HCT116 (cell line): Measurements from ENCODE around the gene STIMATE. TPM values are rescaled to one million over a fixed set of nuclear protein-coding genes. Genes with fewer than 3 reads are reported as not detected.

Source experiments
- ATAC-seq: fragments of 200-7000 bp; cut with Tn5 transposase; 2 replicates; pipeline ENCODE4 v1.9.1; 2020; ENCODE audit warnings: mild to moderate bottlenecking, moderate library complexity
- BruUV-seq: library from RNA; stranded (reverse); fragments of 400-500 nt; replicated peaks from 2 replicates; lab custom pipeline; 2021; lab: Mats Ljungman, UMichigan
- CTCF ChIA-PET: fragments of 300-600 bp; sonication (Branson Sonifier 250); formaldehyde crosslinking; loops from one replicate; lab custom pipeline; 2021; ENCODE audit warnings: antibody characterized with exemption; lab: Charles Lee
- POLR2A ChIA-PET: fragments of 300-600, 350-600 bp; sonication (Branson Sonifier 250); formaldehyde crosslinking; loops from one replicate; lab custom pipeline; 2021; ENCODE audit warnings: antibody characterized with exemption; lab: Charles Lee
- RAD21 ChIA-PET, 2 experiments: fragments of 300-600 bp; sonication (Branson Sonifier 250); formaldehyde crosslinking; loops; one replicate each; lab custom pipeline; 2023; ENCODE audit warnings: low total read pairs in 2 of 2; ENCODE audit not compliant: uncharacterized antibody in 2 of 2, unreplicated experiment in 2 of 2, low non-redundant PET in 1 of 2; lab: Charles Lee
- DNase-seq: peaks from one replicate; pipeline ENCODE4 v3.0.0-alpha.2; 2010; ENCODE audit warnings: low read depth, low spot score
- H2AFZ ChIP-seq: fragments of 200-600 bp; shearing (Covaris generic), sonication (generic); 2 replicates; pipeline ENCODE4 v1.6.1; 2017; ENCODE audit warnings: low read depth, mixed run types, mixed read lengths, antibody characterized with exemption, low read length; ENCODE audit not compliant: poor library complexity, severe bottlenecking
- H3K27ac ChIP-seq: 2 replicates; pipeline ENCODE4 v1.5.1; 2012; ENCODE audit warnings: low read depth, low read length
- H3K27me3 ChIP-seq: fragments of 200-600 bp; sonication (generic); 2 replicates; pipeline ENCODE4 v1.6.1; 2016; ENCODE audit warnings: mixed run types, low read length, mixed read lengths; ENCODE audit not compliant: insufficient read depth
- H3K36me3 ChIP-seq, 2 experiments: fragments of 200-500 bp in 1 of 2; fragments of 200-600 bp in 1 of 2; sonication (Bioruptor generic) in 1 of 2; sonication (generic) in 1 of 2; 2 replicates each; pipeline versions ENCODE4 v1.5.1 to v1.6.1; 2014 to 2016; ENCODE audit warnings: low read length in 2 of 2, inconsistent platforms in 1 of 2, mixed read lengths in 1 of 2, mixed run types in 1 of 2; ENCODE audit not compliant: insufficient read depth in 2 of 2, control insufficient read depth in 1 of 2
- H3K4me1 ChIP-seq, 2 experiments: fragments of 200-600 bp in 1 of 2; sonication (generic) in 1 of 2; 2 replicates each; pipeline versions ENCODE4 v1.5.1 to v1.6.1; 2012 to 2017; ENCODE audit warnings: low read length in 2 of 2, inconsistent platforms in 1 of 2, mild to moderate bottlenecking in 1 of 2, mixed read lengths in 1 of 2, mixed run types in 1 of 2, moderate library complexity in 1 of 2; ENCODE audit not compliant: insufficient read depth in 2 of 2, control insufficient read depth in 1 of 2
- H3K4me2 ChIP-seq: fragments of 200-600 bp; sonication (generic); 2 replicates; pipeline ENCODE4 v1.6.1; 2017; ENCODE audit warnings: mixed run types, low read length, mixed read lengths
- H3K4me3 ChIP-seq, 2 experiments: fragments of 200-600 bp in 1 of 2; sonication (generic) in 1 of 2; replicated peaks in 1 of 2; 2 replicates each; pipeline ENCODE4 v1.5.1; 2011 to 2016; ENCODE audit warnings: low read length in 2 of 2, control low read depth in 1 of 2, low read depth in 1 of 2, mild to moderate bottlenecking in 1 of 2, mixed read lengths in 1 of 2, mixed run types in 1 of 2
- H3K79me2 ChIP-seq: fragments of 200-600 bp; sonication (generic); 2 replicates; pipeline ENCODE4 v1.6.1; 2017; ENCODE audit warnings: mild to moderate bottlenecking, mixed run types, low read length, moderate library complexity, mixed read lengths; ENCODE audit not compliant: insufficient read depth
- H3K9ac ChIP-seq: fragments of 200-600 bp; sonication (generic); 2 replicates; pipeline ENCODE4 v1.6.1; 2016; ENCODE audit warnings: low read length, mixed read lengths
- H3K9me2 ChIP-seq: fragments of 200-600 bp; sonication (generic), shearing (Covaris generic); 2 replicates; pipeline ENCODE4 v1.6.1; 2017; ENCODE audit warnings: mixed run types, mild to moderate bottlenecking, moderate library complexity; ENCODE audit not compliant: insufficient read depth
- H3K9me3 ChIP-seq, 2 experiments: fragments of 200-500 bp in 1 of 2; fragments of 200-600 bp in 1 of 2; sonication (Bioruptor generic) in 1 of 2; sonication (generic) in 1 of 2; 2 replicates each; pipeline ENCODE4 v1.6.1; 2014 to 2017; ENCODE audit warnings: low read length in 2 of 2, mixed read lengths in 2 of 2, inconsistent platforms in 1 of 2, low read depth in 1 of 2, mild to moderate bottlenecking in 1 of 2, mixed run types in 1 of 2, moderate library complexity in 1 of 2; ENCODE audit not compliant: control insufficient read depth in 1 of 2, insufficient read depth in 1 of 2
- H4K20me1 ChIP-seq: fragments of 200-600 bp; sonication (generic), shearing (Covaris generic); 2 replicates; pipeline ENCODE4 v1.6.1; 2017; ENCODE audit warnings: mixed run types, mild to moderate bottlenecking, moderate library complexity; ENCODE audit not compliant: insufficient read depth
- CBX3 ChIP-seq: IDR thresholded peaks from 2 replicates; pipeline ENCODE4 v1.6.1; 2012; ENCODE audit warnings: low read depth
- CEBPB ChIP-seq: IDR thresholded peaks from 2 replicates; pipeline ENCODE4 v1.6.1; 2012; ENCODE audit warnings: low read depth
- EGR1 ChIP-seq: IDR thresholded peaks from 2 replicates; pipeline ENCODE4 v1.6.1; 2012; ENCODE audit warnings: low read depth
- EZH2 ChIP-seq: fragments of 200-600 bp; sonication (generic); IDR thresholded peaks from 2 replicates; pipeline ENCODE4 v1.6.1; 2017; ENCODE audit warnings: antibody characterized with exemption, mixed run types
- FOSL1 ChIP-seq: IDR thresholded peaks from 2 replicates; pipeline ENCODE4 v1.6.1; 2012; ENCODE audit warnings: low read depth
- JUND ChIP-seq: IDR thresholded peaks from 2 replicates; pipeline ENCODE4 v1.6.1; 2012
- POLR2A ChIP-seq: IDR thresholded peaks from 2 replicates; pipeline ENCODE4 v1.7.0; 2011; ENCODE audit warnings: borderline replicate concordance; ENCODE audit not compliant: insufficient read depth, insufficient read length; ENCODE audit errors: extremely low read depth
- RAD21 ChIP-seq: IDR thresholded peaks from 2 replicates; pipeline ENCODE4 v1.6.1; 2012; ENCODE audit warnings: low read depth, mild to moderate bottlenecking
- SIN3A ChIP-seq: IDR thresholded peaks from 2 replicates; pipeline ENCODE4 v1.6.1; 2012; ENCODE audit warnings: low read depth
- SRF ChIP-seq: IDR thresholded peaks from 2 replicates; pipeline ENCODE4 v1.6.1; 2012; ENCODE audit warnings: low read depth
- TCF7L2 ChIP-seq: IDR thresholded peaks from 2 replicates; pipeline ENCODE4 v1.7.0; 2011; ENCODE audit warnings: borderline replicate concordance, inconsistent platforms; ENCODE audit not compliant: insufficient read depth, insufficient read length; ENCODE audit errors: extremely low read depth
- YY1 ChIP-seq: IDR thresholded peaks from 2 replicates; pipeline ENCODE4 v1.6.1; 2011; ENCODE audit warnings: low read length, low read depth, moderate library complexity, mild to moderate bottlenecking; ENCODE audit not compliant: insufficient replicate concordance; ENCODE audit errors: extremely low read depth
- ZFX ChIP-seq: fragments of 450-650 bp; IDR thresholded peaks from 2 replicates; pipeline ENCODE4 v1.6.1; 2017
- intact Hi-C: fragments of 100-400 bp; cut with micrococcal nuclease; formaldehyde crosslinking; loops from 2 replicates; pipeline ENCODE4 v1.10.0; 2022
- total RNA-seq: library from RNA; stranded (reverse); gene quantifications from one replicate; pipeline ENCODE4 v1.2.1, GENCODE V29; 2021; ENCODE audit not compliant: unreplicated experiment
- TF ChIP-seq, protein P1 (sequence below): IDR thresholded peaks from 2 replicates; pipeline ENCODE4 v1.6.1; 2012
- TF ChIP-seq, protein P2 (sequence below): IDR thresholded peaks from 2 replicates; pipeline ENCODE4 v1.6.1; 2012; ENCODE audit warnings: low read depth
- TF ChIP-seq, protein P3 (sequence below): IDR thresholded peaks from 2 replicates; pipeline ENCODE4 v1.6.1; 2012
- TF ChIP-seq, protein P4 (sequence below): IDR thresholded peaks from 2 replicates; pipeline ENCODE4 v1.6.1; 2011; ENCODE audit warnings: mild to moderate bottlenecking, low read length, moderate library complexity; ENCODE audit not compliant: insufficient replicate concordance; ENCODE audit errors: extremely low read depth
- TF ChIP-seq, protein P5 (sequence below), 3 experiments: fragments of 200-600 bp in 1 of 3; sonication (generic) in 1 of 3; IDR thresholded peaks in 2 of 3; conservative IDR thresholded peaks in 1 of 3; 2 replicates each; pipeline ENCODE4 v1.5.1; 2012 to 2017; ENCODE audit warnings: low read depth in 2 of 3, low read length in 2 of 3, antibody characterized with exemption in 1 of 3, borderline replicate concordance in 1 of 3, control low read depth in 1 of 3, mild to moderate bottlenecking in 1 of 3, mixed read lengths in 1 of 3, mixed run types in 1 of 3, moderate library complexity in 1 of 3; ENCODE audit not compliant: insufficient read depth in 1 of 3

Gene STIMATE
- total RNA-seq, 1 experiment from 2014 or later = 20.2 TPM

DNA sequence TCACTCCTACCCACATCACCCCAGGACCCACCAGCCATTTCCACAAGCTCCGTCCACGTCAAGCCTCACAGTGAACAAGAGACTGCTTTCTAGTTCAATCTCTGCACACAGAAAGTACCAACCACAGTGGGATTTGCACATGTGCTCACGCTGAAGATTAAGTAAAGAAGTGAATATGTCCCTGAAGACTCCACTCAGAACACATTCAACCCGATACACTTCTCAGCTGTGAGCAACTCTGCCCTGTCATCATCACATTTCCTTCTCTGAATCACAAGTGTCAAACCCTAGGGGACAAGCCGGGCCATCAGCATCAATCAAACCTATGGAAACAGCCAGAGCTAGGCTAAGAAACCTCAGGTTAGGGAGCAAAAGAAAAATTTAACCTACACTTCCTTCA, 1.9 kb downstream of the STIMATE start:
- H4K20me1 ChIP-seq = no peaks in the 10 kb centered on the region
- TF ChIP-seq JUND (no peak), SIN3A (no peak), ZFX (no peak), YY1 (no peak), CEBPB (no peak), POLR2A (no peak), SRF (no peak), EZH2 (no peak), EGR1 (no peak), TCF7L2 (no peak), CBX3 (no peak), FOSL1 (no peak), RAD21 (no peak)
- TF ChIP-seq, protein P1, sequence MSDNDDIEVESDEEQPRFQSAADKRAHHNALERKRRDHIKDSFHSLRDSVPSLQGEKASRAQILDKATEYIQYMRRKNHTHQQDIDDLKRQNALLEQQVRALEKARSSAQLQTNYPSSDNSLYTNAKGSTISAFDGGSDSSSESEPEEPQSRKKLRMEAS = no peak
- TF ChIP-seq, protein P2, sequence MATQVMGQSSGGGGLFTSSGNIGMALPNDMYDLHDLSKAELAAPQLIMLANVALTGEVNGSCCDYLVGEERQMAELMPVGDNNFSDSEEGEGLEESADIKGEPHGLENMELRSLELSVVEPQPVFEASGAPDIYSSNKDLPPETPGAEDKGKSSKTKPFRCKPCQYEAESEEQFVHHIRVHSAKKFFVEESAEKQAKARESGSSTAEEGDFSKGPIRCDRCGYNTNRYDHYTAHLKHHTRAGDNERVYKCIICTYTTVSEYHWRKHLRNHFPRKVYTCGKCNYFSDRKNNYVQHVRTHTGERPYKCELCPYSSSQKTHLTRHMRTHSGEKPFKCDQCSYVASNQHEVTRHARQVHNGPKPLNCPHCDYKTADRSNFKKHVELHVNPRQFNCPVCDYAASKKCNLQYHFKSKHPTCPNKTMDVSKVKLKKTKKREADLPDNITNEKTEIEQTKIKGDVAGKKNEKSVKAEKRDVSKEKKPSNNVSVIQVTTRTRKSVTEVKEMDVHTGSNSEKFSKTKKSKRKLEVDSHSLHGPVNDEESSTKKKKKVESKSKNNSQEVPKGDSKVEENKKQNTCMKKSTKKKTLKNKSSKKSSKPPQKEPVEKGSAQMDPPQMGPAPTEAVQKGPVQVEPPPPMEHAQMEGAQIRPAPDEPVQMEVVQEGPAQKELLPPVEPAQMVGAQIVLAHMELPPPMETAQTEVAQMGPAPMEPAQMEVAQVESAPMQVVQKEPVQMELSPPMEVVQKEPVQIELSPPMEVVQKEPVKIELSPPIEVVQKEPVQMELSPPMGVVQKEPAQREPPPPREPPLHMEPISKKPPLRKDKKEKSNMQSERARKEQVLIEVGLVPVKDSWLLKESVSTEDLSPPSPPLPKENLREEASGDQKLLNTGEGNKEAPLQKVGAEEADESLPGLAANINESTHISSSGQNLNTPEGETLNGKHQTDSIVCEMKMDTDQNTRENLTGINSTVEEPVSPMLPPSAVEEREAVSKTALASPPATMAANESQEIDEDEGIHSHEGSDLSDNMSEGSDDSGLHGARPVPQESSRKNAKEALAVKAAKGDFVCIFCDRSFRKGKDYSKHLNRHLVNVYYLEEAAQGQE = no peak
- TF ChIP-seq, protein P3, sequence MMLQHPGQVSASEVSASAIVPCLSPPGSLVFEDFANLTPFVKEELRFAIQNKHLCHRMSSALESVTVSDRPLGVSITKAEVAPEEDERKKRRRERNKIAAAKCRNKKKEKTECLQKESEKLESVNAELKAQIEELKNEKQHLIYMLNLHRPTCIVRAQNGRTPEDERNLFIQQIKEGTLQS = no peak
- TF ChIP-seq, protein P4, sequence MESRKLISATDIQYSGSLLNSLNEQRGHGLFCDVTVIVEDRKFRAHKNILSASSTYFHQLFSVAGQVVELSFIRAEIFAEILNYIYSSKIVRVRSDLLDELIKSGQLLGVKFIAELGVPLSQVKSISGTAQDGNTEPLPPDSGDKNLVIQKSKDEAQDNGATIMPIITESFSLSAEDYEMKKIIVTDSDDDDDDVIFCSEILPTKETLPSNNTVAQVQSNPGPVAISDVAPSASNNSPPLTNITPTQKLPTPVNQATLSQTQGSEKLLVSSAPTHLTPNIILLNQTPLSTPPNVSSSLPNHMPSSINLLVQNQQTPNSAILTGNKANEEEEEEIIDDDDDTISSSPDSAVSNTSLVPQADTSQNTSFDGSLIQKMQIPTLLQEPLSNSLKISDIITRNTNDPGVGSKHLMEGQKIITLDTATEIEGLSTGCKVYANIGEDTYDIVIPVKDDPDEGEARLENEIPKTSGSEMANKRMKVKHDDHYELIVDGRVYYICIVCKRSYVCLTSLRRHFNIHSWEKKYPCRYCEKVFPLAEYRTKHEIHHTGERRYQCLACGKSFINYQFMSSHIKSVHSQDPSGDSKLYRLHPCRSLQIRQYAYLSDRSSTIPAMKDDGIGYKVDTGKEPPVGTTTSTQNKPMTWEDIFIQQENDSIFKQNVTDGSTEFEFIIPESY = no peak
- TF ChIP-seq, protein P5, sequence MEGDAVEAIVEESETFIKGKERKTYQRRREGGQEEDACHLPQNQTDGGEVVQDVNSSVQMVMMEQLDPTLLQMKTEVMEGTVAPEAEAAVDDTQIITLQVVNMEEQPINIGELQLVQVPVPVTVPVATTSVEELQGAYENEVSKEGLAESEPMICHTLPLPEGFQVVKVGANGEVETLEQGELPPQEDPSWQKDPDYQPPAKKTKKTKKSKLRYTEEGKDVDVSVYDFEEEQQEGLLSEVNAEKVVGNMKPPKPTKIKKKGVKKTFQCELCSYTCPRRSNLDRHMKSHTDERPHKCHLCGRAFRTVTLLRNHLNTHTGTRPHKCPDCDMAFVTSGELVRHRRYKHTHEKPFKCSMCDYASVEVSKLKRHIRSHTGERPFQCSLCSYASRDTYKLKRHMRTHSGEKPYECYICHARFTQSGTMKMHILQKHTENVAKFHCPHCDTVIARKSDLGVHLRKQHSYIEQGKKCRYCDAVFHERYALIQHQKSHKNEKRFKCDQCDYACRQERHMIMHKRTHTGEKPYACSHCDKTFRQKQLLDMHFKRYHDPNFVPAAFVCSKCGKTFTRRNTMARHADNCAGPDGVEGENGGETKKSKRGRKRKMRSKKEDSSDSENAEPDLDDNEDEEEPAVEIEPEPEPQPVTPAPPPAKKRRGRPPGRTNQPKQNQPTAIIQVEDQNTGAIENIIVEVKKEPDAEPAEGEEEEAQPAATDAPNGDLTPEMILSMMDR (IDR thresholded peaks at IDR 0.05 in 2 of 3, conservative IDR thresholded peaks at IDR 0.05 in 1 of 3; ENCODE audit: borderline replicate concordance in 1 of 3, insufficient read depth in 1 of 3, low read depth in 2 of 3, low read length in 2 of 3) = no peak
- H3K27me3 ChIP-seq = no peaks in the 10 kb centered on the region
- CTCF ChIA-PET = no interaction called here
- no peak for DNase-seq
- H2AFZ ChIP-seq = no peak overlapping the region
- peaks cover 0 to 22% of the 10 kb centered on the region in 2 experiments; a peak in 2 of 4 replicates for H3K4me1 ChIP-seq
- H3K36me3 ChIP-seq = no peaks in the 10 kb centered on the region
- POLR2A ChIA-PET = no interaction called here
- no peak overlapping the region for H3K4me3 ChIP-seq
- H3K79me2 ChIP-seq = peaks cover 26% of the 10 kb centered on the region
- no peak overlapping the region for H3K9ac ChIP-seq
- no TSS peak for BruUV-seq
- intact Hi-C loops = no loop called here
- ATAC-seq = no peak
- RAD21 ChIA-PET = no interaction called here
- H3K9me3 ChIP-seq = no peaks in the 10 kb centered on the region
- H3K9me2 ChIP-seq = no peaks in the 10 kb centered on the region
- H3K27ac ChIP-seq = no peak overlapping the region
- no peak overlapping the region; the same call in 1 of the 2 replicates for H3K4me2 ChIP-seq
